NCI-H2227 (cell line): ENCODE results near the gene OR52E8.

ENCODE experiments used
- DNase-seq: peaks from one replicate; lab custom pipeline; 2025; ENCODE audit not compliant: unreplicated experiment; lab: John Stamatoyannopoulos, UW

OR52E8 gene

DNA sequence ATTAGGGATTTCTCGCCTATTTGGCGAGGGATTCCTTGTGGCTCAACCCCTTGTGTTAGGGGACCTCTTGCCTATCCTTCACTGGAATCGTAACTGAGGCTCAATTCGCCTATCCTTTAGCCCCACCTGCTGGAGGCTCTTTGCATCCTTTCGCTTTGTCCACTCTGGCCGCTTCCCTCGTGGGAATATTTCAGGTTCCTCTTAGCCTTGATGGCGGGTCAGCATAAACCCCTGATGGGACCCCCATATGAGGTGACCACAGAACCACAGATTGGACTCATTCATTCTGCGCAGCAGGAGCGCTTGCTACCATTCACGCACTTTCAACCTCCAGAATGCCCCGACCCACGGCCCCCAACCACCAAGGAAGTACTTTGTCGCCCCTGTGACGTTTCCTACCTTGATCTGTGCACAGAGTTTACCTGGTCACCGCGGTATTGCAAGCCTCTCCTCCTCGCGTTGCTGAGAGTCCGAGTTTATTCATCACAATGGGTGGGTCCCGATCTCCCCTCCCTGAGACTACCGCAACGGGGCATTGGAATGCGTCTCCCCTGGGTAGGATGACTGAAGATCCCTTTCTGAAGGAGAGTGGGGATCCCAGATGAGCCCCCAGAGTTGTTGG is 48.9 kb downstream of the OR52E8 start, which contains the start of gene OR52N2:
Gene OR52N2, plus strand, starts transcription at position 425 of the 622 bp plus-strand sequence. CDS start 11,412 bp downstream, outside the sequence.
- DNase-seq: peak; percentile 79

DNA sequence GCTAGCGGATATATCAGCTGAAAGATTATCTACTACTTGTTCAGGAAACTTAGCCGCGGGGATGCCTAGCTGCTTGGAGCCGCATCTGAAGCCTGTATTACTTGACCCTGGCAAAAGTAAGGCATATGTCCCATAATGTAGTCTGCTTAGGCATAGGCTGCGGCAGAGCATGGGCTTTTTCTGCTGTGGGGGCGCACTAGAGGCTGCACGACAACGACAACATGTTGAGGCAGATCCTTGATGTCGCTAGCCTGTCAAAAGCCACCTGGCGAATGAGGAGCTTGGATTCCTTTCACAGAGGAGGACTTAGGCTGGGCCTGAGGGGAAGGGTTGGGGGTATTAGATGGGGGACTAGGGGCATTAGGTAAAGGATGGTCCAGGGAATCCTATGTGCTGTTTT is 49.9 kb downstream of the OR52E8 start:
- DNase-seq: no peak
